ENCODE results near the gene ITGB6. TPM values are rescaled to one million over a fixed set of nuclear protein-coding genes. Genes with fewer than 3 reads are reported as not detected.

ITGB6 gene
- total and polyA plus RNA-seq, 7 donors: 1.8 to 5.1 (median 2.5) TPM; not detected in 4

DNA sequence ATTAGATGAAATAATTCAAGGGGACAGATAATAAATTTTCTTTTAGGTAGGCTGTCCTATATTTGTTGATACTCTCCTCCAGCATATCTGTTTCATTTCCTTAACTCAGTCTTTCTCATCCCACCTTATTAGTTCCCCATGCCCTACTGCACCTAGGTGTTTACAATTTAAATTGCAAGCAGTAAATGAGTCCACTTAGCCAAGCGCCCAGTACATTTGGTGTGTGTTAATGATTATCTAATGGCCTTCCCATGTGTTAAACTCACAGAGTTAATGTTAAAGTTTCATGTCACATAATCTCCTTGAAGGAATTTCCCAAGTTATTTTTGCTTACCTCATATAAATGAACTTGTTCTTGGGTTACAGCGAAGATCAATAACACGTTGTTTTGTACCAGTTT, 31.2 kb downstream of the ITGB6 start:
- no peak overlapping the region for H3K4me3 ChIP-seq
- H3K4me1 ChIP-seq: no peaks in the 10 kb centered on the region
- no peaks in the 10 kb centered on the region for H3K9me3 ChIP-seq
- no peaks in the 10 kb centered on the region for H3K36me3 ChIP-seq
- 21 to 73% methylated on average over 3 of the region's 3 CpGs for WGBS, 2 donors
- H3K27ac ChIP-seq: no peak overlapping the region
- intact Hi-C loops (cut with DNase I): no loop called here
- no peak for DNase-seq
- H3K27me3 ChIP-seq: no peaks in the 10 kb centered on the region
- TF ChIP-seq EP300 (IDR thresholded peaks at IDR 0.05) (no peak), POLR2AphosphoS5 (IDR thresholded peaks at IDR 0.05) (no peak), POLR2A (IDR thresholded peaks at IDR 0.05) (no peak)
- TF ChIP-seq, protein P1, sequence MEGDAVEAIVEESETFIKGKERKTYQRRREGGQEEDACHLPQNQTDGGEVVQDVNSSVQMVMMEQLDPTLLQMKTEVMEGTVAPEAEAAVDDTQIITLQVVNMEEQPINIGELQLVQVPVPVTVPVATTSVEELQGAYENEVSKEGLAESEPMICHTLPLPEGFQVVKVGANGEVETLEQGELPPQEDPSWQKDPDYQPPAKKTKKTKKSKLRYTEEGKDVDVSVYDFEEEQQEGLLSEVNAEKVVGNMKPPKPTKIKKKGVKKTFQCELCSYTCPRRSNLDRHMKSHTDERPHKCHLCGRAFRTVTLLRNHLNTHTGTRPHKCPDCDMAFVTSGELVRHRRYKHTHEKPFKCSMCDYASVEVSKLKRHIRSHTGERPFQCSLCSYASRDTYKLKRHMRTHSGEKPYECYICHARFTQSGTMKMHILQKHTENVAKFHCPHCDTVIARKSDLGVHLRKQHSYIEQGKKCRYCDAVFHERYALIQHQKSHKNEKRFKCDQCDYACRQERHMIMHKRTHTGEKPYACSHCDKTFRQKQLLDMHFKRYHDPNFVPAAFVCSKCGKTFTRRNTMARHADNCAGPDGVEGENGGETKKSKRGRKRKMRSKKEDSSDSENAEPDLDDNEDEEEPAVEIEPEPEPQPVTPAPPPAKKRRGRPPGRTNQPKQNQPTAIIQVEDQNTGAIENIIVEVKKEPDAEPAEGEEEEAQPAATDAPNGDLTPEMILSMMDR (IDR thresholded peaks at IDR 0.05): no peak

DNA sequence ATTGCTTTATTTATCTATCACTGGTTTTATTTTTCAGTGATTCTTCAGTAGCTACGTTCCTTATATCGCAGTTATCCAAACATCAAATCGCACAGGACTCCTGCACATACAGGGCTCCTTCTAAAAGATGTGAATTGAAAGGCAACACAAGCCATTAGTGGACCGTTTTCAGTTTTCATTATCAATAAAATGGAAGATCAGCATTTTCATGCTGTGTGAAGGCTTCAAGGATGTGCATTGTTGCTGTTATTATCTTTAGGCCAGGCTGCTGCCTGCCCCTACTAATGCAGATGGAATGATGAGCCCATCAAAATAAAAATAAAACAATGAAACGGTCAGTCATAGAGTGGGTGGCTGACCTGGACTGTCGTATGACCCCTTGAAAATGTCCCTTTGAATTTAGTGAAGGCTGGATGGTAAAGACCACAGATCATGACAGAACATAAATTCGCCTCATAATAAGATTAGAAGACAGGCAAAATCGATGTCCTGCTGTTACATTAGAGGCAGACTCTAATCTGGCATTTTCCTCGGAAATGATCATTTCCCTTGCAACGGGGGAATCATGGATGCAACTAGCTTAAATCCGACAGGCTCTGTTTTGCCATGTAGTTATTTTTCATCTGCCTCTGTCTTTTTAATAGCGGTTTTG, 32.9 kb downstream of the ITGB6 start:
- WGBS, 2 donors: 92 to 94% methylated on average over 12 of the region's 12 CpGs
- H3K27me3 ChIP-seq: no peaks in the 10 kb centered on the region
- no peak for DNase-seq
- H3K4me3 ChIP-seq: no peak overlapping the region
- H3K27ac ChIP-seq: no peak overlapping the region
- no peak for TF ChIP-seq POLR2AphosphoS5 (IDR thresholded peaks at IDR 0.05)
- TF ChIP-seq, protein P1 (IDR thresholded peaks at IDR 0.05): no peak
- TF ChIP-seq EP300 (IDR thresholded peaks at IDR 0.05): no peak
- no peak for TF ChIP-seq POLR2A (IDR thresholded peaks at IDR 0.05)
- intact Hi-C loops (cut with DNase I): no loop called here
- no peaks in the 10 kb centered on the region for H3K9me3 ChIP-seq
- H3K4me1 ChIP-seq: no peaks in the 10 kb centered on the region
- no peaks in the 10 kb centered on the region for H3K36me3 ChIP-seq

DNA sequence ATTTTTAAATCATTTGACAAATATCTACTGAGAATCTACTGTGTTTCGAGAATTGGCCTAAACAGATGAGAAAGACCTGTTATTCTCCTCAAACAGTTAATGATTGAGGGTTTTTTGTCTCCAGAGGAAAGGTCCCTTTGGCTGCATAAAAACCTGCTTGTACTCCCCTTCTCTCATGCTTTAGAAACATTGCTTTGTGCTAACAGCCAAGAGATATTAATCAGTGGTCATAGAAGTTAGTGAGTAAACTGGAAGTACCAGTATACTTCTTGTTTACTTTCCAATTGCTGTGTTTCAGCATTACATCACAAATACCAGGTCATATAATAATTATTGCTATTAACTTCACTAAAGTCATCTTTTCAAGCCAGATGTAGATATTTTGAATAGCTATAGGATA, 34.1 kb downstream of the ITGB6 start:
- no peaks in the 10 kb centered on the region for H3K9me3 ChIP-seq
- H3K36me3 ChIP-seq: no peaks in the 10 kb centered on the region
- no peak overlapping the region for H3K4me3 ChIP-seq
- DNase-seq: no peak
- H3K27me3 ChIP-seq: no peaks in the 10 kb centered on the region
- H3K27ac ChIP-seq: no peak overlapping the region
- intact Hi-C loops (cut with DNase I): no loop called here
- no peaks in the 10 kb centered on the region for H3K4me1 ChIP-seq
- TF ChIP-seq EP300 (IDR thresholded peaks at IDR 0.05): no peak
- WGBS, 2 donors: 86 to 89% methylated on average over 1 of the region's 1 CpG

DNA sequence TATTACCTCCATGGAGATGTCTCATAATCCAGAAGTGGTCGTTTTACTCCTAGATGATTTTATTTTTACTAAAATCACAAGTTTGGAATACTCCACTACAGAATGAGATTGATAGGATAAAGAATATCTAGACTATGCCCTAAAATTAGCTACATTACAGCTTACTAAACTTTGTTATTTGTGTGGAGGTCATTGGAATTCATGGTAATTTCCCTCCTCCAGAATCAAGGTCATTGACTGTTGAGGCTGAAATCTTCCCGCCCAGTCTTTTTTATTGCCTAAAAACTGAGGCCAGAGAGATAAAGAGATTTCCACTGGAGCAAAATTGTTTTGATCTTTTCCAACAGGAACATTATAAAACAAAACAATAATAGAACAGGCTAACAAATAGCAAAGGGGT, 35.0 kb downstream of the ITGB6 start:
- Histone ChIP-seq H3K36me3 (no peaks in the 10 kb centered on the region), H3K9me3 (no peaks in the 10 kb centered on the region), H3K27me3 (no peaks in the 10 kb centered on the region), H3K4me3 (no peak overlapping the region), H3K27ac (no peak overlapping the region), H3K4me1 (no peaks in the 10 kb centered on the region)
- DNase-seq: no peak
- WGBS, 2 donors: 32 to 73% methylated on average over 2 of the region's 2 CpGs
- TF ChIP-seq POLR2A (IDR thresholded peaks at IDR 0.05): no peak
- TF ChIP-seq, protein P1 (IDR thresholded peaks at IDR 0.05): no peak
- intact Hi-C loops (cut with DNase I): no loop called here

DNA sequence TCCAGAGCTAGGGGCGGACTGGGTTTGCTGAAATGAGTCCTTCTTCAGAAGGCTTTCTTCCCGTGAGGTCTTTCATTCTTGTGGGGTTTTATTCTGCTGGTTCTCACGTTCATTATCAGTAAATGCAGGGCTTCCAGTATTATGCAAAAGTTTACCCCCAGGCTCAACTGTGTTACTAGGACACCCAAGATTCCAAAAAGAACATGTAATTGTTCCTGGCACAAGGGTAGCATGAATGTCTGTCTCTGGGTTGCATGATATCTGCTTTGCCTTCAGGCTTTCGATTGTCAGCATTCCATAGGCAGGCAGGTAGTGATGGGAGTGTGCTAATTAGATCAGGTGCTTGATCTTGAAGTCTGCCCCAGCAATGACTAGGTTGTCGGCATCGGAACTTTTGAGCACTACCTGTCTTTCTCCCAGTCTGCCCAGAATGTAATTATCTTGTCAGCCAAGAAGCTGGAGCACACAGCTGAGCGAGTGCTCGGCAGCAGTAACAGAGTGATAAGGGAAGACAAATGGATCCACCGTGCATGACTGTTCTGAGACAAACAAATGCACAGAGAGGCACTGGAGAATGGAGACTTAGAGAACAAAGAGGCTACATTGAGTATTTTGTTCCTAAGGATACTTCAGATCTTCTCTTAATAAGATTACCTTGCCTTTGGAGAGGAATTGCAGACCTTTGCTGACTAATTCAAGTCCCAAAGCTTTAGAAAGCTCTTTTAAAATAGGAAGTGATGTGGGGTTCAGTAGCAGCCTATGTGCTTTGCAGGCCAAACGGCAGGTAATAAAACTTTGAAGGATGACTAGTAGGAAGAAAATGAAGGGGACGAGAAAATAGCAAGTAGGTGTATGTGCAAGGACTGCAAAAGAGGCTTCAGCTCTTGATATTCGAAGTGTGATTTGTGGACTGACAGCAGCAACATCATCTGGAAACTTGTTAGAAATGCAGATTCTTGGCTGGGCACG, 41.9 kb downstream of the ITGB6 start:
- H3K36me3 ChIP-seq: no peaks in the 10 kb centered on the region
- TF ChIP-seq POLR2A (IDR thresholded peaks at IDR 0.05) (no peak), EP300 (IDR thresholded peaks at IDR 0.05) (no peak), POLR2AphosphoS5 (IDR thresholded peaks at IDR 0.05) (no peak)
- TF ChIP-seq, protein P1 (IDR thresholded peaks at IDR 0.05): no peak
- intact Hi-C loops (cut with DNase I): no loop called here
- 86 to 87% methylated on average over 13 of the region's 13 CpGs for WGBS, 2 donors
- no peaks in the 10 kb centered on the region for H3K9me3 ChIP-seq
- no peaks in the 10 kb centered on the region for H3K4me1 ChIP-seq
- no peak for DNase-seq
- no peak overlapping the region for H3K4me3 ChIP-seq
- H3K27ac ChIP-seq: no peak overlapping the region
- no peaks in the 10 kb centered on the region for H3K27me3 ChIP-seq

All from sigmoid colon (tissue), 7 donors.